Psoas muscle (tissue), 8 donors: Measurements from ENCODE around the gene MTSS2. TPM values are rescaled to one million over a fixed set of nuclear protein-coding genes. Genes with fewer than 3 reads are reported as not detected.
"Not testable (repeated sequence)": the region's sequence is repeated elsewhere in the genome, so short reads cannot be mapped to it uniquely, and the experiment has no call there.

Experiments
- ATAC-seq, 4 donors: fragments of 200-7000 bp; cut with Tn5 transposase; one replicate each; pipeline ENCODE4 v1.9.1; 2020; ENCODE audit warnings: moderate library complexity in 3 of 4, mild to moderate bottlenecking in 2 of 4
- DNase-seq, 2 donors: peaks; one replicate each; pipeline ENCODE4 v3.0.0-alpha.2; 2020
- H3K27ac ChIP-seq: fragments of 200-600 bp; one replicate; pipeline ENCODE4 v1.8.0; 2022
- H3K27me3 ChIP-seq, 3 donors: fragments of 200-600 bp in 1 of 3; one replicate each; pipeline versions ENCODE4 v1.6.1 to v1.8.0; 2013 to 2022; ENCODE audit warnings: low read length in 2 of 3, mild to moderate bottlenecking in 2 of 3, moderate library complexity in 1 of 3; ENCODE audit not compliant: insufficient read depth in 3 of 3
- H3K36me3 ChIP-seq, 2 donors: fragments of 200-600 bp in 1 of 2; one replicate each; pipeline versions ENCODE4 v1.6.1 to v1.8.0; 2013 to 2022; ENCODE audit warnings: low read depth in 1 of 2, mild to moderate bottlenecking in 1 of 2, moderate library complexity in 1 of 2; ENCODE audit not compliant: insufficient read depth in 1 of 2
- H3K4me1 ChIP-seq: fragments of 200-600 bp; one replicate; pipeline ENCODE4 v1.8.0; 2022
- H3K4me3 ChIP-seq: fragments of 200-600 bp; one replicate; pipeline ENCODE4 v1.8.0; 2022; ENCODE audit warnings: mild to moderate bottlenecking
- H3K9me3 ChIP-seq: fragments of 200-600 bp; one replicate; pipeline ENCODE4 v1.8.0; 2022
- CTCF ChIP-seq: fragments of 200-600 bp; IDR thresholded peaks from one replicate; pipeline ENCODE4 v1.8.0; 2022; ENCODE audit warnings: antibody characterized with exemption
- WGBS, 3 donors: extraction: QIAGEN DNeasy Blood & Tissue Kit; methylation state at CpG; one replicate each; pipeline versions ENCODE4 v1.1.6 to v1.1.7; 2013; 5-methylcytosine and 5-hydroxymethylcytosine counted together
- intact Hi-C, 2 donors: fragments of 100-400 bp; cut with DNase I; formaldehyde crosslinking; loops; one replicate each; pipeline versions ENCODE4 v1.11.0 to v1.14.2; 2022
- polyA plus RNA-seq, 3 donors: library from polyadenylated mRNA; stranded (reverse); fragments of 200-250 nt; gene quantifications; one replicate each; pipeline ENCODE4 v1.2.3, GENCODE V29; 2013
- total RNA-seq, 4 donors: library from RNA; stranded (reverse); fragmentation: NEBNext Ultra II Directional in 2 of 4; extraction: Animal tissue kit (Norgen Biotek cat#: 25700) in 2 of 4; gene quantifications; one replicate each; pipeline versions ENCODE4 v1.2.1 to v1.2.4, GENCODE V29; 2021 to 2023
- donor health status: healthy with polysubstance abuse.
- donor health status: DM: no; HTN: no; CAD: no; lungs with moderate emphysema.
- donor health status: Bipolar disorder and iron deficiency.
- donor health status: healthy.
- donor health status: DM: yes; HTN: yes; CAD: no.
- donor health status: DM: no; HTN: no; CAD: no.
- donor health status: DM: no; HTN: no; CAD: no.
- donor health status: DM: yes; HTN: yes; CAD: no.

MTSS2 gene
- total and polyA plus RNA-seq, 7 donors, result 50.0 to 166 (median 107) TPM

DNA sequence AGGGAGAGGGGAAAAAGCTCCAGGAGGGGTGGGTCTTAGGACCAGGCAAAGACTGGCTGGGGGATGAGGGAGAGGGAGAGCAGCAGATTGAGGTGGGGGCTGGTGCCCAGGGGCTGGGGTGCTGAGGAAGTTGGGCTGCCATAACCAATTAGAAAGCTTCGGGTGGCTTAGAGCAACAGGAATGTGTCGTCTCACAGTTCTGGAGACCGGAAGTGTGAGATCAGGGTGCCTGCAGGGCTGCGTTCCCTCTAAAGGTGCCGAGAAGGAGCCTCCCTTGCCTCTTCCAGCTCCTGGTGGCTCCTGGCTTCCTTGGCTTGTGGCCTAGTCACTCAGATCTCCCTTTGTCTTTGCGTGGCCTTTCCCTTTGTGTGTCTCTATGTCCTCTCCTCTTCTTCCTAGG lies 37.2 kb downstream of the MTSS2 start:
- TF ChIP-seq CTCF, result no peak
- DNase-seq (no peak), ATAC-seq (no peak)
- Histone ChIP-seq H3K4me1 (peaks cover 16% of the 10 kb centered on the region), H3K4me3 (no peak overlapping the region), H3K27me3 (no peaks in the 10 kb centered on the region), H3K27ac (no peak overlapping the region), H3K9me3 (no peaks in the 10 kb centered on the region), H3K36me3 (no peaks in the 10 kb centered on the region)
- intact Hi-C loops, result loop anchor here in 1 of 2 donors (5.0 kb wide), 2 partner anchors 76 to 256 kb away; no protein-coding TSS in a partner anchor
- 81 to 91% (median 91%) methylated on average over 6 of the region's 6 CpGs for WGBS, 3 donors

DNA sequence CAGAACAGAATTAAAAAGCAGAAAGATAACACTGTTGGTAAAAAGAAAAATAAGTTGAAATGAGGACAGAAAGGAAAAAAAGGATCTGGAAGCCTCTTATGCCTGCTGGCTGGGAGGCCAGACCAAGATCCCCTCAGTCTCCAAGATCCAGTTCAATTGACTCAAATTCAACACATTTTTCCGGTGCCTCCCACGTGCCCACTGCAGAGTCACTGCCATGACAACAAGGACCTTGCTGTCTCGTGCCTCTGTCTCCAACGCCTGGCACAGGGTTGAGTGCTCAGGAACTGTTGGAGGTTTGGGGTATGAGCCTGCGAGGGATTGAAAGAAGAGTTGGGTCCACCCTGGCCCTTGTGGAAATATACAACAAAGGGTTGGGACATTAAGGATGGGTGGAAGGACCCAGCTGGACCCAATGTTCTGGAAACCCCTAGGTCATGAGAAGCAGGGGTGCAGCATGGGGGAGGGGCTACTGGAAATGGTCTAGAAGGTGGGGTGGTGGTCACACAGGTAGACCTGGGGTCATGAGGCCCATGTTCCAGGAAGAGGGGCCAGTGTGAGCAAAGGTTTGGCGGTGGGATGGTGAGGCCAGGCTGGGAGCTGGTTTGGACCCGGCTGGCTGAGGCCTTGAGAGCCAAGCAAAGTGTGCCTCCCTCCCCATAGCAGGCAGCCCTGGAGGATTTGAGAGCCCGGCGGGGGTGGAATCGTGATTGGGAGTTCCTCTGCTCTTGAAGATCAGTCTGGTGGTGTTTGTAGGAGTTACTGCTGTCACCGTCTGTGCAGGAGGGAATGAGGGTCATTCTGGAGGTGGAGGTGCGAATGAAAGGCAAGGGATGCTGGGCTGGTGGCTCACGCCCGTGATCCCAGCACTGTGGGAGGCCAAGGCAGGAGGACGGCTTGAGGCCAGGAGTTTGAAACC lies 38.2 kb downstream of the MTSS2 start:
- no peak overlapping the region for H3K27ac ChIP-seq
- intact Hi-C loops, result loop anchor here in 1 of 2 donors (5.0 kb wide), 2 partner anchors 75 to 255 kb away; no protein-coding TSS in a partner anchor
- DNase-seq, result no peak
- no peak for ATAC-seq
- H3K27me3 ChIP-seq, result no peaks in the 10 kb centered on the region
- H3K4me3 ChIP-seq, result no peak overlapping the region
- H3K36me3 ChIP-seq, result no peaks in the 10 kb centered on the region
- WGBS, 3 donors, result 84 to 91% (median 91%) methylated on average over 15 of the region's 15 CpGs
- TF ChIP-seq CTCF, result no peak
- peaks cover 13% of the 10 kb centered on the region for H3K4me1 ChIP-seq
- H3K9me3 ChIP-seq, result no peaks in the 10 kb centered on the region

GRCh38 chr16:70646260-70647241 lies 39.3 kb downstream of the MTSS2 start, which contains the start of gene IL34:
Gene IL34 (plus strand): TSS chr16:70646559. CDS start chr16:70646948, 389 bp downstream.
- ATAC-seq, result peak; percentile 91 to 94 (median 93)
- H3K27me3 ChIP-seq, result no peaks in the 10 kb centered on the region
- H3K4me1 ChIP-seq, result peaks cover 13% of the 10 kb centered on the region
- WGBS, 3 donors, result 33 to 42% (median 36%) methylated on average over 37 to 39 of the region's 39 CpGs
- peak within 1 kb of the TSS; percentile 47 for H3K4me3 ChIP-seq
- no peaks in the 10 kb centered on the region for H3K36me3 ChIP-seq
- peak; percentile 81 to 93 for DNase-seq
- no peaks in the 10 kb centered on the region for H3K9me3 ChIP-seq
- peak within 1 kb of the TSS; percentile 81 for H3K27ac ChIP-seq
- intact Hi-C loops, result loop anchor here in 1 of 2 donors (5.0 kb wide), 2 partner anchors 74 to 254 kb away; no protein-coding TSS in a partner anchor
- TF ChIP-seq CTCF, result no peak

DNA sequence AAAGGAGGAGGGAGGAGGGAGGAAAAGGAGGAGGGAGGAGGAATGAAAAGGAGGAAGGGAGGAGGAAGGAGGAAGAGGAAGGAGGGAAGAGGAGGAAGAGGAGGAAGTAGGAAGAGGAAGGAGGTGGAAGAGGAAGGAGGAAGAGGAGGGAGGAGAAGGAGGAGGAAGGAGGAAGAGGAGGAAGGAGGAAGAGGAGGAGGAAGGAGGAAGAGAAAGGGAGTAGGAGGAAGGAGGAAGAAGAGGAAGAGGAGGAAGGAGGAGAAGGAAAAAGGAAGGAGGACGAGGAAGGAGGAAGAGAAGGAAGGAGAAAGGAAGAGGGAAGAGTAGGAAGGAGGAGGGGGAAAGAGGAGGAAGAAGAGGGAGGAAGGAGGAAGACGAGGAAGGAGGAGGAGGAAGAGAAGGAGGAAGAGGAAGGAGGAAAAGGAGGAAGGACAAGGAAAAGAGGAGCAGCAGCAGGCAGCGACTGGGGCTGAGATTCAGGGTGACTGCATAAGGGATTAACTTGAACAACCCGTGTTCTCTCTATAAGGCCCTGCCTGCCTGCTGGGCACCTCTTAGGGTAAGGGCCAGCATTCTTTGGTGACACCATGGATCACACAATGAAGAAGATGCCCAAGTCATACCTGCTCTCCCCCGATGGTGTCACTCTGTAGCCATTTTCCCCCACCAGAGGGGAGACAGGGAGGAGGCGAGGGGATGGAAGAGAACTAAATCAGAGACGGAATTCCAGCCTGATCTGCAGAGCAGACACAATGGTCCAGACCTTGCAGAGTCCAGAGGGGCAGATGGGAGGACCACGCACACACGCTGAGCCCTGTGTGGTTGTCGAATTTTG lies 40.9 kb downstream of the MTSS2 start:
- Histone ChIP-seq H3K36me3 (no peaks in the 10 kb centered on the region), H3K27me3 (no peaks in the 10 kb centered on the region), H3K9me3 (no peaks in the 10 kb centered on the region), H3K4me3 (no peak overlapping the region), H3K4me1 (peaks cover 13% of the 10 kb centered on the region), H3K27ac (no peak overlapping the region)
- no peak for ATAC-seq
- DNase-seq, result no peak
- 81 to 94% (median 84%) methylated on average over 10 of the region's 10 CpGs for WGBS, 3 donors
- intact Hi-C loops, result loop anchor here (2.0 to 5.0 kb wide), 3 partner anchors 66 to 253 kb away; no protein-coding TSS in a partner anchor
- no peak for TF ChIP-seq CTCF

- intact Hi-C loops, H3K9me3 ChIP-seq, ATAC-seq, H3K4me3 ChIP-seq, H3K27ac ChIP-seq, DNase-seq, H3K27me3 ChIP-seq, H3K36me3 ChIP-seq: not testable (repeated sequence)
- WGBS, 3 donors, result 78 to 93% (median 82%) methylated on average over 7 of the region's 7 CpGs
- H3K4me1 ChIP-seq, result peaks cover 13% of the 10 kb centered on the region
Observed at GRCh38 chr16:70643264-70643663, 42.6 kb downstream of the MTSS2 start.
